CD4-positive, alpha-beta T cell treated with Interleukin-12 subunit alpha and Interleukin-12 subunit beta, for 1 hour (primary cell): ENCODE results near the gene WDR76.
A peak's percentile ranks its signal among the peaks of the same experiment; 100 is the strongest.

Experiments used
- DNase-seq: peaks from one replicate; pipeline ENCODE4 v3.0.0-alpha.2; 2020

The WDR76 gene

DNA sequence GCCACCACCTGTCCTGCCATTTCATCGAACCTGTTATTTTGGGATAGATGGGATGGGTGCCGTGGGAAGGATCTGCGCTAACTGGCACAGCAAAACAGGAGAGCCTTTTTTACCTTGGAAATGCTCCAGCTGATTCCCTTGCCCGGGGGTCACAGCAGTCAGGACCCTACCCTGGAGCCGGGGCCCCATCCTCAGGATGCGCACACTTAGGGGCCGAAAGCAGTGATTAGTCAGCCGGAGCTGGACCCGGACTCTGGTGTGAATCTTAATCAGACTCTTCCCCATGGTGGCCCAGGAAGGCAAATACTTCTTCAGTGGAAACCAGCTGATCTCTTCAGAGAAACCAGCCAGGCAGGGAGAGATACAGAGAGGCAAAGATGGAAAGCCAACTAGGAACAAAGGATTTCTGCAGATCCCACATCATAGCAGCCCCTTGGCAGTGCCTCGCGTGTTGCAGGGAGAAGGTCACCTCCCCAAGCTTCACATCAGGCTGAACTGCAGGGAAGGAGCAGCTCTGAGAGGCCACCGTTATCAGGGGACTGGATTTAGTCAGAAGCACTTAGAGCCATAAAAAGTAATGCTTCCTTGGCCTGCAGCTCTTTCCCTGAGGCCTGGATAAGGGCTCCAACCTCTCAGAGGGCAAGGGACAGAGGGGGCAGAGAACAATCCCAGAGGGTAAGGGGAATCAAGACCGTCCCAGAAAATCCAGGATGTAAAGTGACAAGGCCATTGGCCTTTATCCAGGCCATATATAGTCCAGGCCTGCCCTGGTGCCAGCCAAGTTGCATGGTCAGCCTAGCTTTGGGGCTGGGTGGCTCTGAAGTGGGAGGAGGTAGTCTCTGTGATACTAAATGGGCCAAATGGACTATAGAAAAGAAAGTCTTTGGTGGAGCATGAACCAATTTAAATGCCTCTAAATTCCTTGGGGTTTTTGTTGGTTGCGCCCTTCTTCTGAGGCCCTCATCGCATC lies 52.9 kb downstream of the WDR76 start:
- DNase-seq: no peak

DNA sequence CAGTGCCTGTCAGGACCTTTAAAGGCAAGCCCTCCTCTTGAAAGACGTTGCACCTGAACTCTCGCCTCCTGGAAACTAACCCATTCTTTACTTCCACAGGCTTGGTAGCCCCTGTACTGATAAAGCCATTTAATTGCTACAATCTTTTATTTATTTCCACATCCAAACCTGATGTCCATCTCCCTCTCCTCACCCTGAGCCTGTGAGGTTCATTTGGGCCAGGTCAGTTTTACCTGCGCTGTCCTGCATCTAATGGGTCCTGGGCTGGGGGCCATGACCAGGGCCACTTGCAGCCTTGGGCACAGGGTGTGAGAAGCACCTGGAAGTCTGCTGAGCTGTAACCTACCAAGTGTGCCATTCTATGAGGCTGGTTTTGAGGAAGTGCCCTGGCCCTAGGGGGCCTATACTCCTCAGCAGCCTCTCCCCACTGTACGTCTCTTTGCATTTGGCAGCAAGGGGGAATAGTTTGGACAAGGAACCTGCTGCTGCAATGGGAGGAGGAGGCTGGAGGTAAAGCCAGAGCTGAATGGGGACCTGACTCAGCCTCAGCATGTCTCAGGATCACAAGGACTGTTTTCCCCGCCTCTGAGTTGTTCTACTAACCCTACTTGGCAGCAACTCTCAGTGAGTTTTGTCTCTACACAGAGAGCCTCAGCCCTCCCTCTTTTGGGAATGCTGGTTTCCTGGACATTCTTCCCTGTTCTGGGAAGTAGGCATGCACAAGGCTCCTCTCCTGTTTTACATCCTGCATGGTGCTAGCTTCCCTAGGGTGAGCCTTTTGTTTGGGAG lies 53.8 kb downstream of the WDR76 start:
- no peak for DNase-seq

DNA sequence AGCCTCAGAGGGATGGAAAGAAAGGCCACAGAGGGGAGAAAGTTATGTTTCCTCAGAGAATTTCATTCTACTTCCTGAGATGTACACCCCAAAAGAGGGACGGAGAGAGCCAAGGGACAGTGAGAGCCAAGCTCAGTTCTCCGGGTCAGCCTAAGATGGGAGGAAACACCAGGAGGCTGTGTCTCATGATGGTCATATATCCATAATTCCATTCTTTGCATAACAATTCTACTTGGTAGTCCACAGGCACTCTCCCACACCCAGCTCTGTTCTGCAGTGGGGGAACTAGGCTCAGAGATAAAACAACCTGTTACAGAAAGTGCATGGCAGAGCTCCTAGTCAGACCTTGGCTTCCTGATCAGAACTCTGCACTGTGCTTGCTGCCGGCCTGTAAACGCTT lies 54.4 kb downstream of the WDR76 start:
- no peak for DNase-seq

DNA sequence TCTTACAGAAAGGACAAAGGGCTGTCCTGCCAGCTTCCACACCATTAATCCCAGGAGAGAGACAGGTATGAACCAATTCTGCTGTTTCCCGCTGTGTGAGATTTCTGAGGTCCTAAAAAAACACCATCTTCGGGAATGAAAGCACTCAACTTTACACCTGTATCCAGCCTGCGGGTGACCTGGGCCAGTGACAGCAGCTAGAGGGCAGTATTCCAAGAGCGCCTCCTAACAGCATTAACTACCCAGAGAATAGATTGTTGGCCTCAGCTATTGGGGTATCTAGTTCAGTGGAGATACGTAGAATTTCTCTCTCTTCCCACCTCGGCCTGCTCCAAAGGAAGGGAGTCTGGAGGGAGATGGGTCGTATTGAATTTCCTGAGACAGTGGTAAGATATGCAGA lies 55.1 kb downstream of the WDR76 start:
- no peak for DNase-seq

DNA sequence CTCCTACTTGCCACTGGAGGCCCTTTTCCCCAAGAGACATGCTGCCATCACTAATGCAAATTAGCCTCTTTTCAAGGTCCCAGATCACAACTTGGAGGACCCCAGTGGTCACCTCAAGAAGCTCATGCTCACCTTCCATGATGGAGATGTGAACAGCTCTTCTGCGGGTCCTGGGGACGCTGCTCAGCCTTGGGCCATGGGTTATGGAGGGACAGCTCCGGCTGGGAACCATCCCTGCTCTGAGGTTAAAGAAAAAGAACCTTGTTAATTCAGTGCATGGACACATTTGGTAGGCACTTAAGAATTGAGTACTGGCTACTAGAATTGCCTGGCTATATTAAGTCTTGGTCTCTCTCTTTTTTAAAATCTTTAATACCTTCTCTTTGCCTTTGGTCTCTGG lies 56.8 kb downstream of the WDR76 start:
- DNase-seq: no peak

DNA sequence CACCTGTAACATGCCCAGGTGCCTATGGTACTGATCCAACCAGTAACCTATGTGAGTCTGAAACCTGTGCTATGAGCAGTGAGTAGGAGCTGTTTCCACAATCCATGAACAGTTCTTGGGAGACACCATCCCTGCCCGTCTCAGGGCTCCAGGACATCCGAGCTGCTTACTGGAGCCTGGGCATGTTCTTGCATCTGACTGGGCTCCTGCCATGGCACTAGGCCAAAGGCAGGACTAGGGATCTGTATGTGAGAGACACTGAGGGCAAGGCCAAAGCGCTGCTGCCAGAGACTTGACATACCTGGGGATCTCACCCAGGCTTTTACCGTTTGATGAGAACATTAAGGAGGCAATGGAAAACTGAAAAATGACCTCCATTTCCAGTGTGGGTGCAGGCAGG lies 59.8 kb downstream of the WDR76 start:
- DNase-seq: no peak

DNA sequence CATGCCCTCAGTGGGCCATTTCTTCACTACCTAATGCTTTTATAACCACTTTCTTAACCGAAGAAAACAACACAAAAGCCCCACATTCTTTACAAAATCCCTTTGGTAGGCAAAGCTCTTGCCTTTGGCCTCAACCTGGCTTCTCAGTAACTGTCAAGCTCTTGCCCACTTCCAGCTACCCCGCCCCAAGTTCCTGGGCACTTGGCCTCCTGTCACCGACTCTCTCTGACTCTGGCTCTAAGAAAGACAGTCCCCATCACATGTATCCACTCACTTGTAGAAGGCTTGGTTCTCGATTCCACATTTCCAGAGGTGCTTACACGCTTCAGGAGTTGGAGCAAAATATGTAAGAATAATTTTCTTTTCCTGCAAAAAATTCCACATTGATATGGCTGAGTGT lies 61.1 kb downstream of the WDR76 start:
- DNase-seq: no peak

DNA sequence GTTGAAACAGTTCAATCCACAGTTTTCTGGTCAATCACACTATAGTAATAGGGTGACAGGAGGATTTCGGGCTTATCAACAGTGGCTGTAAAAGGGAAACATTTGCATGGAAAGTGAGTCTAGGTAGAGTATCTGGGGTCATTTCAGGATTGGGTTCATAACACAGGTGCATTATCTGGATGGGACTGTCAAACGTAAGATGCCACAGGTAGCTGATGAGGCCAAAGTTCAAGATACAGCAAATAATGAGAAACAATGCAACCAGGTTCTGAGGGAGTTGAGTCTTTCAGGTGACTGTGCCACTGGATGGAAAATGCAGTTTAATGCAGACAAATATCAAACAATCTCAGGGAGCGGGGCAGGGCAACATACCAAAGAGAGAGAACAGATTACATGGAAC lies 62.2 kb downstream of the WDR76 start:
- no peak for DNase-seq

DNA sequence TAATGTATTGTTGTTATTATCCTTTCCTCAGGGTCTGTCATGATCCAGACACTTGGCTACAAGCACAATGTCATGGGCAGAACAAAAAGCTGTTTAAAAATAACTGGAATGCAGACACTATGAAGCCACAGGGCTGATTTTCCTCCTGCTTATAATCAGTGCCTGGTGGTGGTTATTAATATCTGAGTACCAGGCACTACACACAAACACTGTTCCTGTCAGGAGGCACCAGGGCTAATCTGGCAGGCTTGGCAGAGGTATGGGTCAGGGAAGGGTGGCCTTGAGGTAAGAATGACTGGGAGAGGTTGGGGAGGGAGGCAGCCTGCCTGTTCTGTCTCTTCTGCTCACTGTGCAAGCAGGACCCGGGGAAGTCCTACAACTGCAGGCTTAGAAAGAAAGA lies 67.2 kb downstream of the WDR76 start:
- no peak for DNase-seq

DNA sequence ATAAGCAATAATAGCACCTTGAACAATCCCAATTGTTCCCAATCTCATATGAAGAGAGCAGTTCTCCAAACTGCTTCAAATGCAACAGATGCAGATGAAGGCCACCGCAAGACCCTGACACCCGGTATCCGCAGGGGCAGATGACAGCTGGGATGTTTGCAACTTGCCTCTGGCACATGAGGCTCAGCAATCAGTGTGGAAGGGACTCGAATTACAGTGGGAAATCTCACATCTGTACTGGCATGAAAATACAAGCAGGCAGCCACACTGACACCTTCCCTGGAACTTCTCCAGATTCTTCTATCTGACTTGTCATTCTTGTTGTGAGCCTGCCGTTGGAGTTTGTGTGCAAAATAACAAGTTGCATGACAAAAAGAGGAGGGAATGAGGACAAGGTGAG lies 68.8 kb downstream of the WDR76 start:
- DNase-seq: no peak

DNA sequence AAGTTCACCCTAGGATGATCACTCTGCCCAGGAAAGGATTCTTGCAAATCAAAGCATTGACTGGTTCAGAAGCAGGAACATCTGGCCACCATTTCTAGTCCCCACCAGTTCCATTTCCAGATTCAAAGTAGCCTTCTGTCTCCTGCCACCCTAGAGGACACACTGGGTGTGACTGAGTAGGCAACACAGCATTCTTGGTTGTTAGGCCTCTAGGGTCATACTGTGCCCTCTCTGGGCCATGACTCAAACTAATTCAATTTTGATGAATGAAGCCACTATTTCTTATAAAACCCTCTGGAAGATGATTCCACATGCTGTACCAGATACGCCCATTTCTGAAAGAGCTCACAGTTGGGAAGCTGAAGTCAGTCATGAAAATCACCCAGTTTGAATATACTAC lies 69.7 kb downstream of the WDR76 start:
- no peak for DNase-seq

DNA sequence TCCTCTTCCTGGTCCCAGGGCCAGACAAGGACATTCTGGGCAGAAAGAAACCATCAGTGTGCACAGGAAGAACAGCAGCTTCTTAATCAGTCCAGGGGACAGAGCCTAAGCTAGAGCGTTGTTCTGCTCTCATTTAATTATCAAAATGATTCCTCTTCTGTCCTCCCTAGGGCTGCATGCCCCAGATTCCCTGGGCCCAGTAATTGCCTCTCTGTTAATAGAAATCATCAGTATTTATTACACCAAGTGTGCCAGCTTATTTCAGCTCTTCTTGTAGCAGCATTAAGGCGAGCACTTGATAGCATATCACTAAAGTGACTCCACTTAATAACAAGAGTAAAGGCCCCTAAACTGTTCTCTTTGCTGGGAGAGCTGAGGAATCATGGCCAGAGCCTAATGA lies 72.1 kb downstream of the WDR76 start:
- DNase-seq: no peak

DNA sequence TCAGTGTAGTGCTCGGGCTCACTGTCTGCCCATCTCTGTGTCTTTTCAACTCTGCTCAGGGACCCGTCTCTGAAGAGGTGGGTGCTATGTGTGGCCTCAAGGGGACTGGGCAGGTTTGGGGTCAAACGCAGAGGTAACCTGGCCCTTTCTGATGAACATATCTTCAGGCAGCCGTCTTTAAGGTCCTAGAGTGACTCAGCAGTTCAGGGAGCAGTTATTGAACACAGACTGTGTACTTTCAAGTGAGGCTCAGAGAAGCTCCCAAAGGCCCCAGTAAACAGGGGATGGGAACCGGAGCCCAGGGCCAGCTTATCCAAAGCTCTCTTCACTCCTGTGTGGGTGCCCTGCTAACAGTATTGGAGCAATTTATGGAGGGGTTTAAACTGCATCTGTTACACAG lies 73.1 kb downstream of the WDR76 start:
- DNase-seq: no peak

DNA sequence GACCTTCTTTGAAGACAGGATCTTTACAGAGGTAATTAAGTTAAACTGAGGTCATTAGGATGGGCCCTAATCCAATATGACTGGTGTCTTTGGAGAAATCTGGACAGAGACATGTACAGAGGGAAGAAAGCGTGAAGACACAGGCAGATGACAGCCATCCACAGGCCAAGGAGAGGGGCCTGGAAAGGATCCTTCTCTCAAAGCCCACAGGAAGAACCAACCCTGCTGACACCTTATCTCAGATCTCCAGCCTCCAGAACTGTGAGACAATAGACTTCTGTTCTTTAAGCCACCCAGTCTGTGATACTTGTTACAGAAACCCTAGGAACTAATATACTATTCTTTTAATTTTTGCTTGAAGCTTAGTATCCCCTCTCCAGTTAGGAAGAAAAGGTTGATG lies 74.2 kb downstream of the WDR76 start:
- DNase-seq: no peak

DNA sequence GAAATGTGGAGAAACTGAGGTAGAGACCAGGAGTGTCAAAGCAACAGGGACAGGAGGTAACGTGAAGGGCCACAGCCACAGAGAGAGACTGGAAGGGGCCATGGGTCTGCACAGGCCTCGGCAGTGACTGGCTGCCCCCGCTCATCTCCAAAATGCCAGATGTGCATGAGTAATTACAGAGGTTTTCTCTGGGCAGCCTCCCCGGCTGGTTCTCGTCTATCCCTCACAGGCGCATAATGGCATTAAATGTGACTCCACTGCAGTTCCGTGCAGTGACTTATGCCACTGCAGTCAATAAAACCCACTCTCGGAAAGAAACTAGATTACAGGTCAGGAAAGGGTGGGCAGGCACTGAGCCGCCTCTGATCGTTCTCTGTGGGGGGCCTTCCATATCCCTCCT lies 74.7 kb downstream of the WDR76 start:
- DNase-seq: no peak

DNA sequence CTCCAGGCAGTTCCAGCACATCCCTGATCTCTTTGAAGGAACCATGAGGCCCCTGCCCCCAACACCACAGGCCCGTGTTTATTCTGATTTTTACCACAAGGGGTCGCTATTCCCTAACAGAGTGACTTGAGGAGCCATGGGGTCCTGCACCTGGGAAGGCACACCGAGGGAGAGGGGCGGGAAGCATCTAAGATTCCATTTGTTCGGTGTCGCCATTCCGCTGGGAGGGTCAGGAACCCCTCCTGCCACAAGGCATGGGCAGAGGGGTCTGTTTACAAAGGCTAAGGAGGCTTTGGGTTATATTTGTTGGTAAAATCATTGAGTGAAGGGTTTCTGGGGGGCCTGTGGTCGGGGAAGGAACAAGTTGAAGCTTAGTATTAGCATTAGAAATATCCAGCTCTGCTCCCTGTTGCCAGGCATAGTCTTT lies 77.1 kb downstream of the WDR76 start:
- peak; percentile 54 for DNase-seq

DNA sequence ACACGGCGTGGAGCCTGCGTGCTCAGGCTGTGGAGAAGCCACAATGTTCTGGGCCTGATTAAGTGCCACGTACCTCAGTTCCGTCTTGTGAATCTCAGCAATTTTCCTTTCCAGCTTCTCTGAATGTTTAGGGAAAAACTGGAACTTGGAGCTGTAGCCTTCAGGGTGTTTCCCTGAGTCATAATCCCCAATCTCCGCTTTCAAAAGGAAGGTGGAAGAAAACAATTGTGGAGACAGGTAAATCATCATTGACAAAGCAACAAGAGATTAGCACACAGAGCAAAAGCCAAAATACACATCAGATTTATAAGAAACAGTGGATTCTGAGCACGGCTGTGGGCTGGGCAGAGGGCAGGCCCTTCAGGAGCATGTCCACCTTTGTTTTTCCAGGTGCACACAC lies 79.0 kb downstream of the WDR76 start:
- no peak for DNase-seq

DNA sequence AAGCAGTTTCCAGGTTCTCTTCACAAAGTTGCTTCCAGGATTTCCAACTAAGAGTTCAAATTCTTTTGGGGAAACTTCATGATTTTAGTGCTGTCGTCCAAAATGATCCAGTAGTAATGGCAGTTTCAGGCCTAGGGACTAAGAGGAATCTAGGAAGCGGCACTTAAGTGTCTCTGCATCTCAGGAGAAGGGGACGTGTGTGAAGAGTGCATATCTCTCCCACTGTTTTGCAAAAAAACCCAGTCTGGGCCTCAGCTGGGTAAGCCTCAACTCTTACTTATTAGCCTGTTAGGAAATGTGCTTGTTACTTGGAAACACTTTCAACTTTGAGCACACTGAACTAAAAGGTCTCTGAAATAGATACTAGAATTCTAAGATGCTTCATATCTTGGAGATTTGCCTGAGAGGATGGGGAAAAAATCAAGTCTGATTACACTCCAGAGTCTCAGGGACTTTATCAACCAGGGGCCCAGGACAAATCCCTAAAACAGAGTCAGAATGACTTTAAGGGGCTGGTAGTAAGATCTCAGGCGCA lies 81.8 kb downstream of the WDR76 start:
- no peak for DNase-seq

DNA sequence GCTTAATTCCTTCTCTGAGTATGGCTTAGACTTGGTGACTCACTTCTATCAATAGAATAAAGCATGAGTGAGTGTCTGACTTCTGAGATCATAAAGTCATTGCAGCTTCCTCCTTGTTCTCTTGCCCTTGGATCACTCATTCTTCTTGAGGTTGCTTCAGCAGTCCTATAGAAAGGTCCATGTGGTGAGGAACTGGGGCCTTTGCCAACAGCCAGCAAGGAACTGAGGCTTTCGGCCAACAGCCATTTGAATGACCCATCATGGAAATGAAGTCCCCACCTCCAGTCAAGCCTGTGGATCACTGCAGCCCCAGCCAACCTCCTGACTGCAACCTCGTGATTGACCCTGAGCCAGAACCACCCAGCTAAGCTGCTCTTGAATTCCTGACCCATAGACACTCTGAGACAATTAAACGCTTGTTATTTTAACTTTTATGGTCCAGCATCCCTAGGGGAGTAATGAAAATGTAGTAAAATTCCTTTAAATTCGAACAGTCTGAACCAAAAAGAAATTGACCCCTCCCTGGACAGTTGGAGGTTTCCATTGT lies 84.5 kb downstream of the WDR76 start:
- no peak for DNase-seq

DNA sequence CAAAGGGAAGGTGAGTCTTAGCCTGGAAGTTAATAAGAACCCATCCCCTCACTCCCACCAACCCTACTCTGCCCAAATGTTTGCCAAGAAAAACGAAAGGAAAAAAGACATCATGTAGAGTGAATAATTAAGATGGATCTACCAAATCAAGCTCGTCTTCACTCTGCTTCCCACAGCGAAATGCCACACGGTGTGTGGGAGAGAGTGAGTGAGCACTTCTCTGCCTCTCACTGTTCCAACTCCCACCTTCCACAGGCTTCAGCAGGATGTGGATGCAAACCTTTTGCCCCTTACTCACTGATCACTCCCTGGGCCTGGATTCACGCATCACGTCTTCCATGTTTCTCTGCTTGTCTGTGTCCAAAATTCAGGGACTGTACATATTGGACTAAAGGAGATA lies 85.4 kb downstream of the WDR76 start:
- DNase-seq: no peak

DNA sequence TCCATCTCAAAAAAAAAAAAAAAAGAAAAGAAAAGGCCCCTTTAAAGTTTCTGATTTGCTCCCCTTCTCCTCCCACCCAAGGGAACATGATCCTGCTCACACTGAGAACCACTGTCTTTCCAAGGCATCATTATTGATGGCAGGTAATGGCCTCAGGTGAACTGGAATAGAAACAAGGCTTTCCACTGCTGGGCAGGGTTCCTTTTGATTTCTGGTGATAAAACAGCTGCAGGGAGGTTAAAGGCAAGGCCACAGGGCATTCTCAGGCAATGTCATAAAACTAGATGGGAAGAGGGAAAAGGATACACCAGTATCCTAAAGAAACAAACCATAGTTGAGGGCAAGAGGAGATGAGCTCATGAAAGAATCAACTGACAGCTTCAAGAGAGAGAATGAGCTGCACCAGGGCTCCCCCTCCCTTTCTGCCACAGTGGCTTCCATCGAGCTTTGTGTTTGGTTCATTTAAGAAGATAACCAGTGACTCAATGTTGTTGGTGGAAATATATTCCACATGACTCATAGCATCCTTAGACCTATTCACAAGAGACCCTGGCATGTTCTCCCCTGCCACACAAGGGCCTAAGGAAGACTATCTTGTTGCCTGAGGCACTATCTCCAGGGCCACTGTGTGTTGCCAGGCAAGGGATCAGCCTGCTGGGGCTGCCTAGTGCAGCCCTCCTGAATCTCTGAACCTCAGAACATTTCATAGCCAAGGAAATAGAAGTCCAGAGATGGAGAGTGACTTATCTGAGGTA lies 86.4 kb downstream of the WDR76 start:
- no peak for DNase-seq

DNA sequence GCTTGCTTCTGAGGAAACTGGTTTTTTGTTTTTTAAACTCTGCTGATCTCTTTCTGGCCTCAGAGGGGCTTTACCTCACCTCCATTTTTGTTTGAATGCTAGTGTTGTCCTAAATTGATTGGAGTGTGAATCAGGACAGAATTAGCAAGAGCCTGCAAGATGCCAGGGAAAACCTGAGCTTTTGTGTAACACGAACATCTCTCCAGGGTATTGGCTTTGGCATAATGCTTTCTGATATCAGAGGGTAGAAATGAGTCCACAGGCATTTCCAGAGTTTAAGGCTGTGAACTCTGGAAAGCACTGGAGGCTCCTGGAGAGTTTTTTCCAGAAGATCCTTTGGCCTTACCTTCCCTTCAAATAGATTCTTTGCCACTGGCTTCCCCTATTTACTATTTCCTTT lies 87.1 kb downstream of the WDR76 start:
- no peak for DNase-seq
